ENCODE data around the gene ARPC4.

Gene ARPC4

GRCh38 chr3:9810846-9811245 lies 18.0 kb downstream of the ARPC4 start:
- peak overlapping the region; percentile 52 to 56 for H3K4me3 ChIP-seq (replicated peaks in 1 of 2; ENCODE audit: low read depth in 2 of 2, low read length in 2 of 2)
- no peak for TF ChIP-seq CTCF (IDR thresholded peaks at IDR 0.05; ENCODE audit: low read depth, low read length)
- DNase-seq (ENCODE audit: low read depth in 2 of 2) = no peak

- TF ChIP-seq CTCF (IDR thresholded peaks at IDR 0.05; ENCODE audit: low read depth, low read length) = no peak
- no peak for DNase-seq (ENCODE audit: low read depth in 2 of 2)
- H3K4me3 ChIP-seq (replicated peaks in 1 of 2; ENCODE audit: low read depth in 2 of 2, low read length in 2 of 2) = no peak overlapping the region
Observed at GRCh38 chr3:9812870-9813483, 20.1 kb downstream of the ARPC4 start.

GRCh38 chr3:9815986-9816385 lies 23.1 kb downstream of the ARPC4 start:
- no peak for DNase-seq (ENCODE audit: low read depth in 2 of 2)
- TF ChIP-seq CTCF (IDR thresholded peaks at IDR 0.05; ENCODE audit: low read depth, low read length) = no peak

GRCh38 chr3:9817436-9817835 lies 24.6 kb downstream of the ARPC4 start:
- DNase-seq (ENCODE audit: low read depth in 2 of 2) = no peak
- no peak for TF ChIP-seq CTCF (IDR thresholded peaks at IDR 0.05; ENCODE audit: low read depth, low read length)
- H3K4me3 ChIP-seq (replicated peaks in 1 of 2; ENCODE audit: low read depth in 2 of 2, low read length in 2 of 2) = no peak overlapping the region

More at GRCh38 chr3:9815986-9816385, 23.1 kb downstream of the ARPC4 start:
- no peak overlapping the region for H3K4me3 ChIP-seq (replicated peaks in 1 of 2; ENCODE audit: low read depth in 2 of 2, low read length in 2 of 2)

- TF ChIP-seq CTCF (IDR thresholded peaks at IDR 0.05; ENCODE audit: low read depth, low read length) = no peak
- no peak overlapping the region for H3K4me3 ChIP-seq (replicated peaks in 1 of 2; ENCODE audit: low read depth in 2 of 2, low read length in 2 of 2)
- no peak for DNase-seq (ENCODE audit: low read depth in 2 of 2)
Observed at GRCh38 chr3:9818666-9819335, 25.9 kb downstream of the ARPC4 start.

- no peak for DNase-seq (ENCODE audit: low read depth in 2 of 2)
- H3K4me3 ChIP-seq (replicated peaks in 1 of 2; ENCODE audit: low read depth in 2 of 2, low read length in 2 of 2) = no peak overlapping the region
- no peak for TF ChIP-seq CTCF (IDR thresholded peaks at IDR 0.05; ENCODE audit: low read depth, low read length)
Observed at GRCh38 chr3:9820543-9820942, 27.7 kb downstream of the ARPC4 start.

All from cardiac fibroblast (primary cell).